Measurements from ENCODE around the gene CPA1.

The CPA1 gene

DNA sequence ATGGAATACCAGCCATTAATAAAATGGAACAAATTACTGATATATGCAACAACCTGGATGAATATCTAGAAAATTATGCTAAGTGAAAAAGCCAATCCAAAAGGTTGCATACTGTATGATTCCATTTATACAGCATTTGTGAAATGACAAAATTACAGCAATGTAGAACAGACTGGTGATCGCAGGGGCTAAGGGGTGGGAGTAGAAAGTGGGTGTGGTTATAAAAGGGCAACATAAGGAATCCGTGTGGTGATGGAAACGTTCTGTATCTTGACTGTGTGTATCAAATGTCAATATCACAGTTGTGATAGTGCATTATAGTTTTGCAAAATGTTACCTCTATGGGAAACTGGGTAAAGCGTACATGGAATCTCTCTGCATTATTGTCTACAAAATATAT lies 45.5 kb downstream of the CPA1 start:
- Histone ChIP-seq H3K79me2 (ENCODE audit: control insufficient read depth, low read length) (peaks cover 6% of the 10 kb centered on the region), H3K9me2 (replicated peaks; ENCODE audit: control insufficient read depth, low read length) (no peaks in the 10 kb centered on the region), H3F3A (ENCODE audit: control insufficient read depth, insufficient read depth) (no peaks in the 10 kb centered on the region), H3K36me3 (ENCODE audit: control insufficient read depth, low read length) (peaks cover 19% of the 10 kb centered on the region), H3K27me3 (ENCODE audit: control insufficient read depth, low read length) (no peaks in the 10 kb centered on the region), H3K27ac (ENCODE audit: low read depth, low read length) (no peak overlapping the region), H3K4me1 (ENCODE audit: control insufficient read depth, low read length) (no peaks in the 10 kb centered on the region), H4K20me1 (ENCODE audit: control insufficient read depth, insufficient read depth, low read depth, low read length) (no peaks in the 10 kb centered on the region), H3K4me2 (ENCODE audit: low read length) (no peak overlapping the region), H3K4me3 (ENCODE audit: low read length) (no peak overlapping the region), H3K9me3 (ENCODE audit: control insufficient read depth, insufficient read depth, low read length) (no peaks in the 10 kb centered on the region)
- no peak for TF ChIP-seq EZH2phosphoT487 (IDR thresholded peaks at IDR 0.05; ENCODE audit: borderline replicate concordance, low read length)
- TF ChIP-seq, protein P1, sequence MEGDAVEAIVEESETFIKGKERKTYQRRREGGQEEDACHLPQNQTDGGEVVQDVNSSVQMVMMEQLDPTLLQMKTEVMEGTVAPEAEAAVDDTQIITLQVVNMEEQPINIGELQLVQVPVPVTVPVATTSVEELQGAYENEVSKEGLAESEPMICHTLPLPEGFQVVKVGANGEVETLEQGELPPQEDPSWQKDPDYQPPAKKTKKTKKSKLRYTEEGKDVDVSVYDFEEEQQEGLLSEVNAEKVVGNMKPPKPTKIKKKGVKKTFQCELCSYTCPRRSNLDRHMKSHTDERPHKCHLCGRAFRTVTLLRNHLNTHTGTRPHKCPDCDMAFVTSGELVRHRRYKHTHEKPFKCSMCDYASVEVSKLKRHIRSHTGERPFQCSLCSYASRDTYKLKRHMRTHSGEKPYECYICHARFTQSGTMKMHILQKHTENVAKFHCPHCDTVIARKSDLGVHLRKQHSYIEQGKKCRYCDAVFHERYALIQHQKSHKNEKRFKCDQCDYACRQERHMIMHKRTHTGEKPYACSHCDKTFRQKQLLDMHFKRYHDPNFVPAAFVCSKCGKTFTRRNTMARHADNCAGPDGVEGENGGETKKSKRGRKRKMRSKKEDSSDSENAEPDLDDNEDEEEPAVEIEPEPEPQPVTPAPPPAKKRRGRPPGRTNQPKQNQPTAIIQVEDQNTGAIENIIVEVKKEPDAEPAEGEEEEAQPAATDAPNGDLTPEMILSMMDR (IDR thresholded peaks at IDR 0.05; ENCODE audit: low read depth, low read length, poor library complexity, severe bottlenecking) = no peak

DNA sequence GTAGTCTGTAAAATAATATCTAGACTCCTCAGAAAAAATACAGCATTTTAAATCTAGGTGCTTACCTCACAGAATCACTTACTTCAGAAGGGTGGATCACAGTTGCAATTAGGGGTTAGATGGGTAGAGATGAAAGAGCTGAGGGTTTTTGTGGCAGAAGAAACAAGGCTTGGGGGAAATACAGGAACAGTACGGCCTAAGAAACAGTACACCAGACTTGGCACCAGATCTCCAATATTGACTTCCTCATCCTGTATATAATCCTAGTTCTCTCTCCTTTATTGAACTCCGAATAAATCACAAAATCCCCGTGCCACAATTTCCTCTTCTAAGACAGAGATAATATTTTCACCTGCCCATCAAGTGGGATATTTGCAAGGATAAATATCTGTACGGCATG lies 46.3 kb downstream of the CPA1 start:
- H3K36me3 ChIP-seq (ENCODE audit: control insufficient read depth, low read length) = peaks cover 14% of the 10 kb centered on the region
- no peaks in the 10 kb centered on the region for H3K27me3 ChIP-seq (ENCODE audit: control insufficient read depth, low read length)
- no peaks in the 10 kb centered on the region for H3K9me2 ChIP-seq (replicated peaks; ENCODE audit: control insufficient read depth, low read length)
- H3K4me2 ChIP-seq (ENCODE audit: low read length) = no peak overlapping the region
- no peak overlapping the region for H3K27ac ChIP-seq (ENCODE audit: low read depth, low read length)
- peaks cover 10% of the 10 kb centered on the region for H3K79me2 ChIP-seq (ENCODE audit: control insufficient read depth, low read length)
- no peaks in the 10 kb centered on the region for H3K4me1 ChIP-seq (ENCODE audit: control insufficient read depth, low read length)
- no peaks in the 10 kb centered on the region for H3K9me3 ChIP-seq (ENCODE audit: control insufficient read depth, insufficient read depth, low read length)
- H3F3A ChIP-seq (ENCODE audit: control insufficient read depth, insufficient read depth) = no peaks in the 10 kb centered on the region
- TF ChIP-seq, protein P1 (IDR thresholded peaks at IDR 0.05; ENCODE audit: low read depth, low read length, poor library complexity, severe bottlenecking) = no peak
- no peak for TF ChIP-seq EZH2phosphoT487 (IDR thresholded peaks at IDR 0.05; ENCODE audit: borderline replicate concordance, low read length)
- H4K20me1 ChIP-seq (ENCODE audit: control insufficient read depth, insufficient read depth, low read depth, low read length) = no peaks in the 10 kb centered on the region
- H3K4me3 ChIP-seq (ENCODE audit: low read length) = no peak overlapping the region

DNA sequence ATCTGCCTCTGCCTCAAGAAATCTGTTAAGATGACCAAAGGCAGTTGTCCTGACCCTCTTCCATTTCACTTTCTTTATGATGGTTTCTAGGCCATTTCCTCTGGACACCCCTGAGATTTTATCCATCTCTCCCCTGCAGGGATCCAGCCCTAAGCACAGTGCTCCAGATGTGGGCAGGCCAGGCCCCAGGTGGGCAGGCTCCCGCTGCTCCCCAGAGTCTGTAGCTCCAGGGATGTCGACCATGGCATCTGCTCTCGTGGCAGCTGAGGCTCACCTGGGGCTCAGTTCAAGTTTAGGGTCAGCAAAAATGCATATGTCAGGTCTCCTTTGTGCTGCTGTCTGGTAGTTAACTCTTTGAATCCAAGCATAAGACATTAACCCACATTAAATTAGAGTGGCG lies 48.7 kb downstream of the CPA1 start:
- no peak overlapping the region for H3K4me3 ChIP-seq (ENCODE audit: low read length)
- H3F3A ChIP-seq (ENCODE audit: control insufficient read depth, insufficient read depth) = no peaks in the 10 kb centered on the region
- no peaks in the 10 kb centered on the region for H3K27me3 ChIP-seq (ENCODE audit: control insufficient read depth, low read length)
- peaks cover 10% of the 10 kb centered on the region for H3K4me1 ChIP-seq (ENCODE audit: control insufficient read depth, low read length)
- no peaks in the 10 kb centered on the region for H3K9me2 ChIP-seq (replicated peaks; ENCODE audit: control insufficient read depth, low read length)
- H3K27ac ChIP-seq (ENCODE audit: low read depth, low read length) = no peak overlapping the region
- H4K20me1 ChIP-seq (ENCODE audit: control insufficient read depth, insufficient read depth, low read depth, low read length) = no peaks in the 10 kb centered on the region
- H3K79me2 ChIP-seq (ENCODE audit: control insufficient read depth, low read length) = peaks cover 25% of the 10 kb centered on the region
- TF ChIP-seq, protein P1 (IDR thresholded peaks at IDR 0.05; ENCODE audit: low read depth, low read length, poor library complexity, severe bottlenecking) = no peak
- no peak for TF ChIP-seq EZH2phosphoT487 (IDR thresholded peaks at IDR 0.05; ENCODE audit: borderline replicate concordance, low read length)
- H3K4me2 ChIP-seq (ENCODE audit: low read length) = no peak overlapping the region
- H3K36me3 ChIP-seq (ENCODE audit: control insufficient read depth, low read length) = peaks cover 23% of the 10 kb centered on the region
- H3K9me3 ChIP-seq (ENCODE audit: control insufficient read depth, insufficient read depth, low read length) = no peaks in the 10 kb centered on the region

DNA sequence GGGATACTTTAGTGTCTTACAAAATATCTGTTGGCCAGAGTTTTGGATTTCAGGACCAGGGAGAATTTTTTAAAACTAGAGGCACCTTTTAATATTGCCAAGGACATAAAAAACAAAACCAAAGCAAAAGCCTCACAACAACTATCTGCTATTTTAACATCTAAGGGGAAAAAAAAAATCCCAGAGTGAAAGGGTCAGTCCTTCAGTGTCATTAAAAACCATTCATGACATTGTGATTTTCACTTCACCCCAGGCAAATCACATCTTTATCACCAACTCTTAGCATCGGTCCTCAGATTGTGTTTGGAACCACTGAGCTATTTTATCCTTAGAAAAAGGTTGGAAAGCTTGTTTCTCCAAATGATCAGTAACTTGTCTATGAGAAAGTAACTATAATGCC lies 49.8 kb downstream of the CPA1 start:
- TF ChIP-seq, protein P1 (IDR thresholded peaks at IDR 0.05; ENCODE audit: low read depth, low read length, poor library complexity, severe bottlenecking) = no peak
- TF ChIP-seq EZH2phosphoT487 (IDR thresholded peaks at IDR 0.05; ENCODE audit: borderline replicate concordance, low read length) = no peak
- no peak overlapping the region for H3K27ac ChIP-seq (ENCODE audit: low read depth, low read length)
- H3K79me2 ChIP-seq (ENCODE audit: control insufficient read depth, low read length) = peaks cover 27% of the 10 kb centered on the region

More for the DNA sequence above, 49.8 kb downstream of the CPA1 start:
- Histone ChIP-seq H3K9me2 (replicated peaks; ENCODE audit: control insufficient read depth, low read length) (no peaks in the 10 kb centered on the region), H3K27me3 (ENCODE audit: control insufficient read depth, low read length) (no peaks in the 10 kb centered on the region), H3K9me3 (ENCODE audit: control insufficient read depth, insufficient read depth, low read length) (no peaks in the 10 kb centered on the region), H4K20me1 (ENCODE audit: control insufficient read depth, insufficient read depth, low read depth, low read length) (no peaks in the 10 kb centered on the region), H3K4me1 (ENCODE audit: control insufficient read depth, low read length) (peaks cover 10% of the 10 kb centered on the region), H3K4me2 (ENCODE audit: low read length) (no peak overlapping the region), H3K36me3 (ENCODE audit: control insufficient read depth, low read length) (peaks cover 23% of the 10 kb centered on the region), H3F3A (ENCODE audit: control insufficient read depth, insufficient read depth) (no peaks in the 10 kb centered on the region), H3K4me3 (ENCODE audit: low read length) (no peak overlapping the region)

Data from DOHH2 (cell line).